K562 (cell line): ENCODE results near the gene MORC1. TPM values are rescaled to one million over a fixed set of nuclear protein-coding genes. Genes with fewer than 3 reads are reported as not detected.
A peak's percentile ranks its signal among the peaks of the same experiment; 100 is the strongest.

Experiments
- ATAC-seq: fragments of 200-7000 bp; cut with Tn5 transposase; 3 replicates; pipeline ENCODE4 v1.9.1; 2020; ENCODE audit warnings: moderate library complexity
- BruUV-seq: library from RNA; stranded (reverse); fragments of 400-500 nt; replicated peaks from 2 replicates; lab custom pipeline; 2021; lab: Mats Ljungman, UMichigan
- CTCF ChIA-PET: fragments of 300-600 bp; formaldehyde crosslinking; extraction: SDS; loops from one replicate; lab custom pipeline; 2021; ENCODE audit warnings: low intra/inter-chr PET ratio; lab: Yijun Ruan, JAX
- POLR2A ChIA-PET: fragments of 300-600, 350-650 bp; sonication (Branson Sonifier 250); formaldehyde crosslinking; extraction: SDS; loops from one replicate; lab custom pipeline; 2021; ENCODE audit warnings: antibody characterized with exemption, inconsistent platforms; lab: Yijun Ruan, JAX
- DNase-seq, 4 experiments: peaks; one replicate each; pipeline versions ENCODE4 v3.0.0 to v3.0.0-alpha.2; 2011 to 2018; ENCODE audit warnings: low spot score in 3 of 4, mixed read lengths in 3 of 4; ENCODE audit errors: extremely low read depth in 1 of 4
- FAIRE-seq: peaks from 2 replicates; lab custom pipeline; 2011; peaks lifted over from hg19 to GRCh38; lab: Jason Lieb, UNC
- H2AFZ ChIP-seq: 2 replicates; pipeline ENCODE4 v1.6.0; 2011; ENCODE audit warnings: low read depth, low read length, control low read depth, inconsistent platforms
- H3K27ac ChIP-seq: fragments of 200-600 bp; 3 replicates; pipeline ENCODE4 v1.8.0; 2011; ENCODE audit warnings: low read depth, mild to moderate bottlenecking, control low read depth, inconsistent platforms, low read length, moderate library complexity, mixed read lengths; ENCODE audit errors: extremely low read depth
- H3K27me3 ChIP-seq, 2 experiments: fragments of 300-600 bp in 1 of 2; 2 replicates in 1 of 2; 3 replicates in 1 of 2; pipeline versions ENCODE4 v1.6.0 to v1.8.0; 2011; ENCODE audit warnings: inconsistent platforms in 2 of 2, low read length in 2 of 2, mild to moderate bottlenecking in 1 of 2, mixed read lengths in 1 of 2, moderate library complexity in 1 of 2; ENCODE audit not compliant: control insufficient read depth in 2 of 2, insufficient read depth in 2 of 2
- H3K36me3 ChIP-seq: fragments of 300-600 bp; 3 replicates; pipeline ENCODE4 v1.8.0; 2011; ENCODE audit warnings: mild to moderate bottlenecking, low read length, inconsistent platforms; ENCODE audit not compliant: control insufficient read depth, insufficient read depth
- H3K4me1 ChIP-seq, 2 experiments: fragments of 200-600 bp in 1 of 2; replicated peaks in 1 of 2; 2 replicates in 1 of 2; 3 replicates in 1 of 2; pipeline versions ENCODE4 v1.5.1 to v1.8.0; 2011; ENCODE audit warnings: inconsistent platforms in 2 of 2, low read length in 2 of 2, mild to moderate bottlenecking in 1 of 2, mixed read lengths in 1 of 2, moderate library complexity in 1 of 2; ENCODE audit not compliant: control insufficient read depth in 2 of 2, insufficient read depth in 2 of 2
- H3K4me2 ChIP-seq: 2 replicates; pipeline ENCODE4 v1.6.1; 2011; ENCODE audit warnings: low read length, control low read depth, inconsistent platforms, mixed read lengths; ENCODE audit not compliant: insufficient read depth
- H3K4me3 ChIP-seq: fragments of 200-600 bp; sonication (generic), shearing (Covaris generic); 2 replicates; pipeline ENCODE4 v1.5.1; 2016; ENCODE audit warnings: control low read depth, inconsistent platforms
- H3K79me2 ChIP-seq: fragments of 200-600 bp; 3 replicates; pipeline ENCODE4 v1.8.0; 2011; ENCODE audit warnings: low read length, inconsistent platforms; ENCODE audit not compliant: control insufficient read depth, insufficient read depth
- H3K9ac ChIP-seq, 2 experiments: 2 replicates each; pipeline versions ENCODE4 v1.6.0 to v1.6.1; 2011; ENCODE audit warnings: low read depth in 2 of 2, low read length in 2 of 2, control low read depth in 1 of 2, inconsistent platforms in 1 of 2, mild to moderate bottlenecking in 1 of 2, mixed read lengths in 1 of 2; ENCODE audit not compliant: insufficient read depth in 1 of 2
- H3K9me1 ChIP-seq: one replicate; pipeline ENCODE4 v1.6.0; 2011; ENCODE audit warnings: inconsistent platforms, mild to moderate bottlenecking, low read length, moderate library complexity; ENCODE audit not compliant: control insufficient read depth, insufficient read depth
- H3K9me3 ChIP-seq: replicated peaks from 2 replicates; pipeline ENCODE4 v1.5.1; 2011; ENCODE audit warnings: low read depth, low read length, inconsistent platforms; ENCODE audit not compliant: control insufficient read depth, insufficient read depth
- H4K20me1 ChIP-seq: replicated peaks from 2 replicates; pipeline ENCODE4 v1.6.1; 2011; ENCODE audit warnings: low read length, inconsistent platforms, mixed read lengths; ENCODE audit not compliant: control insufficient read depth, insufficient read depth
- BCLAF1 ChIP-seq, 2 experiments: fragments of 450-650 bp in 1 of 2; IDR thresholded peaks; 2 replicates each; pipeline ENCODE4 v1.6.1; 2011 to 2017; ENCODE audit warnings: low read depth in 2 of 2, antibody characterized with exemption in 1 of 2, borderline replicate concordance in 1 of 2, low read length in 1 of 2, mild to moderate bottlenecking in 1 of 2, mixed read lengths in 1 of 2; ENCODE audit not compliant: control insufficient read depth in 1 of 2
- CGGBP1 ChIP-seq: fragments of 250-450 bp; sonication (Bioruptor Pico); IDR thresholded peaks from 2 replicates; pipeline ENCODE4 v1.9.0; 2021; ENCODE audit warnings: mild to moderate bottlenecking
- HDAC1 ChIP-seq, 2 experiments: fragments of 450-650 bp; IDR thresholded peaks; 2 replicates each; pipeline ENCODE4 v1.6.1; 2016 to 2017; ENCODE audit warnings: inconsistent platforms in 1 of 2, mild to moderate bottlenecking in 1 of 2, moderate library complexity in 1 of 2
- IRF2 ChIP-seq: sonication (generic); formaldehyde crosslinking; IDR thresholded peaks from 2 replicates; pipeline ENCODE4 v1.8.1; 2022; ENCODE audit warnings: mild to moderate bottlenecking, missing genetic modification reagents
- MEF2D ChIP-seq: conservative IDR thresholded peaks from 2 replicates; pipeline ENCODE4 v1.6.1; 2016; ENCODE audit warnings: low read depth, missing genetic modification characterization, missing compliant biosample characterization
- PHF8 ChIP-seq: fragments of 200-600 bp; sonication (generic); IDR thresholded peaks from 2 replicates; pipeline ENCODE4 v1.6.1; 2012; ENCODE audit warnings: mixed run types, mild to moderate bottlenecking, inconsistent platforms, low read length, moderate library complexity, borderline replicate concordance
- RAD21 ChIP-seq, 2 experiments: fragments of 250-450 bp in 1 of 2; fragments of 450-650 bp in 1 of 2; sonication (Bioruptor Pico) in 1 of 2; formaldehyde crosslinking in 1 of 2; IDR thresholded peaks in 1 of 2; conservative IDR thresholded peaks in 1 of 2; 2 replicates each; pipeline versions ENCODE4 v1.4.0 to v1.8.0; 2020 to 2022; ENCODE audit warnings: mild to moderate bottlenecking in 2 of 2, moderate library complexity in 1 of 2
- ZNF197 ChIP-seq: fragments of 200-800 bp; sonication (Bioruptor generic); IDR thresholded peaks from 2 replicates; pipeline ENCODE4 v1.6.1; 2016; ENCODE audit warnings: low read depth, missing genetic modification characterization, missing compliant biosample characterization
- ZNF507 ChIP-seq: conservative IDR thresholded peaks from 2 replicates; pipeline ENCODE4 v1.6.1; 2017; ENCODE audit warnings: missing genetic modification characterization, missing compliant biosample characterization
- ZNF518B ChIP-seq: fragments of 250-450 bp; sonication (Bioruptor Pico); IDR thresholded peaks from 2 replicates; pipeline ENCODE4 v1.5.0; 2021; ENCODE audit warnings: mild to moderate bottlenecking, moderate library complexity
- ZNF717 ChIP-seq: fragments of 250-450 bp; sonication (Bioruptor Pico); IDR thresholded peaks from 2 replicates; pipeline ENCODE4 v1.5.0; 2021
- WGBS: fragments of 100-300 bp; shearing (Covaris generic); methylation state at CpG from one replicate; pipeline ENCODE4 v1.1.6; 2016; ENCODE audit warnings: low coverage, mixed read lengths; ENCODE audit not compliant: insufficient coverage; ENCODE audit errors: missing lambda C conversion rate; 5-methylcytosine and 5-hydroxymethylcytosine counted together
- in situ Hi-C: fragments of 300-500 bp; cut with MboI; formaldehyde crosslinking; loops from 4 replicates; pipeline ENCODE4 v1.15.0; 2018; ENCODE audit warnings: inconsistent platforms, mixed read lengths
- intact Hi-C: fragments of 100-400 bp; cut with micrococcal nuclease; formaldehyde crosslinking; loops from 2 replicates; pipeline ENCODE4 v1.14.2; 2022
- polyA plus RNA-seq, 8 experiments: library from polyadenylated mRNA; depleted of rRNA in 4 of 8; stranded (reverse) in 5 of 8; unstranded in 3 of 8; fragments of >200 nt; fragmentation: Nextera tagmentation in 2 of 8; fragmentation: Illumina TruSeq in 1 of 8; extraction: Ambion mirVana in 2 of 8; extraction: Trizol in 1 of 8; gene quantifications; 2 replicates each; pipeline versions ENCODE4 v1.2.1 to v1.2.3, GENCODE V29; 2011 to 2014; ENCODE audit warnings: inconsistent platforms in 1 of 8, missing spikeins in 1 of 8
- total RNA-seq, 7 experiments: library from RNA; depleted of rRNA in 6 of 7; stranded (reverse); fragments of >200 nt in 6 of 7; fragmentation: Illumina TruSeq in 2 of 7; extraction: Trizol in 2 of 7; gene quantifications; 2 replicates each; pipeline versions ENCODE4 v1.2.1 to v1.2.3, GENCODE V29; 2011 to 2021; ENCODE audit warnings: low replicate concordance in 1 of 7

Gene MORC1
- total and polyA plus RNA-seq, 9 of the 15 experiments (the other 6 are each of a cell fraction or from before 2014, with no cell fraction given) = 0.08 to 0.41 (median 0.30) TPM; not detected in 1

- H3K4me2 ChIP-seq = no peak overlapping the region
- H2AFZ ChIP-seq = no peak overlapping the region
- no peaks in the 10 kb centered on the region for H3K36me3 ChIP-seq
- in situ Hi-C loops = no loop called here
- H3K27ac ChIP-seq = no peak overlapping the region
- ChIA-PET POLR2A (no interaction called here), CTCF (no interaction called here)
- H3K79me2 ChIP-seq = no peaks in the 10 kb centered on the region
- BruUV-seq = no TSS peak
- WGBS = 0% methylated on average over 4 of the region's 4 CpGs
- intact Hi-C loops = no loop called here
- no peaks in the 10 kb centered on the region for H3K4me1 ChIP-seq
- DNase-seq (no peak), FAIRE-seq (no peak), ATAC-seq (no peak)
- H3K27me3 ChIP-seq = no peaks in the 10 kb centered on the region
- H3K9me1 ChIP-seq = no peaks in the 10 kb centered on the region
- no peak overlapping the region for H3K4me3 ChIP-seq
- H3K9ac ChIP-seq = no peak overlapping the region
- H4K20me1 ChIP-seq = no peaks in the 10 kb centered on the region
- no peaks in the 10 kb centered on the region for H3K9me3 ChIP-seq
- TF ChIP-seq BCLAF1 (IDR thresholded peaks at IDR 0.05; ENCODE audit: borderline replicate concordance in 1 of 2, control insufficient read depth in 1 of 2, low read depth in 2 of 2, low read length in 1 of 2) (no peak), ZNF518B (CRISPR knock-in tag) (no peak), ZNF717 (CRISPR knock-in tag) (no peak), CGGBP1 (no peak), RAD21 (CRISPR knock-in tag; conservative IDR thresholded peaks at IDR 0.05 in 1 of 2, IDR thresholded peaks at IDR 0.05 in 1 of 2) (peak in 1 of 2 experiments; percentile 9; a peak in 1 of 4 replicates), ZNF197 (CRISPR knock-in tag) (no peak), PHF8 (no peak), MEF2D (tag) (0 out of 2 replicates have a peak, but pooled peaks have one; percentile 42), ZNF507 (tag) (no peak), IRF2 (CRISPR knock-in tag) (no peak), HDAC1 (IDR thresholded peaks at IDR 0.05) (no peak)
Observed at GRCh38 chr3:109071350-109072142, 46.4 kb downstream of the MORC1 start.
